Type B pancreatic cell (in vitro differentiated cells): ENCODE data around the gene TWF1. TPM values are rescaled to one million over a fixed set of nuclear protein-coding genes. Genes with fewer than 3 reads are reported as not detected.

Experiments
- DNase-seq: peaks from one replicate; pipeline ENCODE4 v3.0.0; 2021; ENCODE audit warnings: mixed read lengths; ENCODE audit not compliant: unreplicated experiment; ENCODE audit errors: extremely low spot score
- H3K27ac Mint-ChIP-seq: 2 replicates; pipeline ENCODE4 v1.8.0; 2021; ENCODE audit warnings: mild to moderate bottlenecking, mixed read lengths
- H3K27me3 Mint-ChIP-seq: 2 replicates; pipeline ENCODE4 v1.8.0; 2021; ENCODE audit warnings: mixed read lengths
- H3K36me3 Mint-ChIP-seq: 2 replicates; pipeline ENCODE4 v1.8.0; 2021; ENCODE audit warnings: mixed read lengths
- H3K4me1 Mint-ChIP-seq: one replicate; pipeline ENCODE4 v1.8.0; 2021; ENCODE audit warnings: mixed read lengths; ENCODE audit not compliant: unreplicated experiment
- H3K4me3 Mint-ChIP-seq: 2 replicates; pipeline ENCODE4 v1.8.0; 2021; ENCODE audit warnings: mild to moderate bottlenecking, mixed read lengths
- H3K9me3 Mint-ChIP-seq: 2 replicates; pipeline ENCODE4 v1.8.0; 2021; ENCODE audit warnings: mixed read lengths
- CTCF ChIP-seq: fragments of 200-600 bp; sonication (generic); conservative IDR thresholded peaks from 2 replicates; pipeline ENCODE4 v1.5.0; 2021; ENCODE audit warnings: antibody characterized with exemption, mild to moderate bottlenecking
- total RNA-seq: library from RNA; stranded (reverse); gene quantifications from 2 replicates; pipeline ENCODE4 v1.2.1, GENCODE V29; 2021; ENCODE audit warnings: low replicate concordance

Gene TWF1
- total RNA-seq, 1 donor from 2014 or later, result 63.5 TPM

GRCh38 chr12:43841253-43841652, 35.1 kb upstream of the TWF1 start:
- Mint-ChIP-seq H3K9me3 (no peaks in the 10 kb centered on the region), H3K4me1 (no peaks in the 10 kb centered on the region), H3K4me3 (no peak overlapping the region), H3K27me3 (no peaks in the 10 kb centered on the region), H3K27ac (no peak overlapping the region), H3K36me3 (peaks cover 19% of the 10 kb centered on the region)
- TF ChIP-seq CTCF, result no peak
- no peak for DNase-seq

- Mint-ChIP-seq H3K36me3 (peaks cover 11% of the 10 kb centered on the region), H3K4me1 (peaks cover 1% of the 10 kb centered on the region), H3K4me3 (no peak overlapping the region), H3K27me3 (no peaks in the 10 kb centered on the region), H3K9me3 (no peaks in the 10 kb centered on the region), H3K27ac (no peak overlapping the region)
- no peak for TF ChIP-seq CTCF
- no peak for DNase-seq
These were observed 34.2 kb upstream of the TWF1 start for GRCh38 chr12:43840338-43840737.

- no peak for DNase-seq
- no peak for TF ChIP-seq CTCF
- H3K4me1 Mint-ChIP-seq, result peaks cover 6% of the 10 kb centered on the region
- peak overlapping the region; percentile 83 for H3K27ac Mint-ChIP-seq
- H3K36me3 Mint-ChIP-seq, result peaks cover 7% of the 10 kb centered on the region
- H3K9me3 Mint-ChIP-seq, result no peaks in the 10 kb centered on the region
- no peaks in the 10 kb centered on the region for H3K27me3 Mint-ChIP-seq
- H3K4me3 Mint-ChIP-seq, result peak overlapping the region; percentile 85
These were observed 30.4 kb upstream of the TWF1 start for GRCh38 chr12:43836475-43836989.

DNA sequence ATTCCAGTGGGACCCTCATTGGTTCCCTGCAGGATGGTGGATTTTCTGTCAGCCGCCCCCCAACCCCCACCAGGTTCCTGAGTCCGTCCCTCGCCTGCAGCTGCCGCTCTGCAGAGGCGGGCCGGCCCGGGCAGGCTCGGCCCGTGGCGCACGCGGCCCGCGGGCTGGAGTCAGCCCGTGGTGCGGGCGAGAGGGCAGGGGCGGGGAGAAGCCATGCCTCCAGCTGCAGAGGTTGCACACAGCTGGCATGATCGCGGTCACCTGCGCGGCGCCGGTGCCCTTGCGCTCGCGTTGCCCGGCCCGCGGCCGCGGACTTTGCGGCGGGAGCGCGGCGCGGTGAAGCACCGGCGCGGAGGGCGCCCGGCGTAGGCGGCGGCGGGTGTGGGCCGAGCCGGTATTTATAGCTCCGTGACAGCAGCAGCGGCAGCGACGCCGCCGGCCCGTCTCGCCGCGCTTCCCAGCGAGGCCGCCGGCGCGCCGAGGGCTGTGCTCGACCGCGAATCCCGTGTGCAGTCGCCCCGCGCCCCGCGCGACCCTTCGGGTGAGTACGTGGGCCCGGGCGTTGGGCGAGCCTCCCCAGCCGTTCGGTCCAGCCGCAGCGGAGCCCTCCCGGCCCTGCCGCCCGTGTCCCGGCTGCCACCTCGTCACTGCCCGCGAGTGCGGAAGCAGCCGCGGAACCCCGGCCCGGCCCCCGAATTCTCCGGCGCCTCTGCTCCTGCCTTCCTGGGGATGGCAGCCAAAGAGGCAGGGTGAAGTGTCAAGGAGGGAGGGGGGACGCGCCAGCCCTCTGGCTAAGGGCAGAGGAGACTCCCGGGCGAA, 29.7 kb upstream of the TWF1 start, which contains the start of gene TMEM117:
Gene TMEM117, plus strand, starts transcription at position 426 of the 819 bp plus-strand sequence.
- H3K9me3 Mint-ChIP-seq, result no peaks in the 10 kb centered on the region
- H3K4me3 Mint-ChIP-seq, result peak within 1 kb of the TSS; percentile 93
- peak; percentile 77 for DNase-seq
- no peak for TF ChIP-seq CTCF
- peaks cover 7% of the 10 kb centered on the region for H3K36me3 Mint-ChIP-seq
- H3K27me3 Mint-ChIP-seq, result no peaks in the 10 kb centered on the region
- H3K27ac Mint-ChIP-seq, result peak within 1 kb of the TSS; percentile 89
- peaks cover 6% of the 10 kb centered on the region for H3K4me1 Mint-ChIP-seq

GRCh38 chr12:43835264-43835655, 29.1 kb upstream of the TWF1 start:
- peak overlapping the region; percentile 93 for H3K4me3 Mint-ChIP-seq
- no peak for DNase-seq
- H3K27ac Mint-ChIP-seq, result peak overlapping the region; percentile 89

More at GRCh38 chr12:43835264-43835655, 29.1 kb upstream of the TWF1 start:
- Mint-ChIP-seq H3K27me3 (no peaks in the 10 kb centered on the region), H3K9me3 (no peaks in the 10 kb centered on the region), H3K4me1 (peaks cover 6% of the 10 kb centered on the region), H3K36me3 (peaks cover 7% of the 10 kb centered on the region)
- TF ChIP-seq CTCF, result no peak
